ENCODE results near the gene DRD5. TPM values are rescaled to one million over a fixed set of nuclear protein-coding genes. Genes with fewer than 3 reads are reported as not detected.

The DRD5 gene
- polyA plus RNA-seq, 1 of the 3 experiments (the other 2 are of a cell fraction): not detected

DNA sequence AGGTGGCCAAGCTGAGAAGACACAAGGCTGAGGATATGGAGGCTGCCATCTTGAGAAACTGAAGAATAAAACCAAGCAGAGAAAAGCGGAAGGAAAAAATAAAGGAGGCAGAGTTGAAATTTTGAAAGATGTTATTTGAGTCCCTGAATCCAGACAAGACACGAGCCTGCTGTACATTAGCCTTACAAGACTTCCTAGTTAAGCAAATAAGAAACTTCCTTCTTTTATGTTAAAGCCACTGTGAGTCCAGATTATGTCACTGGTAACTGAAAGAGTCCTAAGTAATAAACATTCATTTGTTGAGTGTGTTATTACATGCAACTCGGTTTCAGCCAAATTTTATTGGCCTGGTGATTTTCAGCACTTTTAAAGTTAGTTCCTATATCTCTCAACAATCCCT, 30.4 kb downstream of the DRD5 start:
- 17% methylated on average over 3 of the region's 3 CpGs for WGBS (ENCODE audit: low lambda C conversion rate)
- H3K79me2 ChIP-seq (ENCODE audit: insufficient read depth): no peaks in the 10 kb centered on the region
- no peak overlapping the region for H2AFZ ChIP-seq (ENCODE audit: low read depth)
- ChIA-PET CTCF (no interaction called here), POLR2A (no interaction called here)
- peak overlapping the region in 1 of 2 experiments; percentile 76; a peak in 1 of 4 replicates for H3K27ac ChIP-seq (ENCODE audit: low read depth in 2 of 2, low read length in 1 of 2)
- H4K20me1 ChIP-seq (ENCODE audit: insufficient read depth): no peaks in the 10 kb centered on the region
- DNase-seq: no peak
- H3K9ac ChIP-seq: no peak overlapping the region
- H3K36me3 ChIP-seq (replicated peaks in 1 of 2; ENCODE audit: control insufficient read depth in 1 of 2, insufficient read depth in 2 of 2, low read length in 1 of 2): no peaks in the 10 kb centered on the region
- no peaks in the 10 kb centered on the region for H3K9me3 ChIP-seq
- TF ChIP-seq SMC3 (IDR thresholded peaks at IDR 0.05; ENCODE audit: low read depth, low read length): no peak
- TF ChIP-seq TCF12 (IDR thresholded peaks at IDR 0.05): no peak
- no peak for TF ChIP-seq USF2 (IDR thresholded peaks at IDR 0.05; ENCODE audit: borderline replicate concordance, low read depth, low read length)
- no peak for TF ChIP-seq EZH2phosphoT487 (IDR thresholded peaks at IDR 0.05; ENCODE audit: borderline replicate concordance, low read depth)
- no peak for TF ChIP-seq MEF2A (IDR thresholded peaks at IDR 0.05; ENCODE audit: borderline replicate concordance, low read depth)
- TF ChIP-seq, protein P1, sequence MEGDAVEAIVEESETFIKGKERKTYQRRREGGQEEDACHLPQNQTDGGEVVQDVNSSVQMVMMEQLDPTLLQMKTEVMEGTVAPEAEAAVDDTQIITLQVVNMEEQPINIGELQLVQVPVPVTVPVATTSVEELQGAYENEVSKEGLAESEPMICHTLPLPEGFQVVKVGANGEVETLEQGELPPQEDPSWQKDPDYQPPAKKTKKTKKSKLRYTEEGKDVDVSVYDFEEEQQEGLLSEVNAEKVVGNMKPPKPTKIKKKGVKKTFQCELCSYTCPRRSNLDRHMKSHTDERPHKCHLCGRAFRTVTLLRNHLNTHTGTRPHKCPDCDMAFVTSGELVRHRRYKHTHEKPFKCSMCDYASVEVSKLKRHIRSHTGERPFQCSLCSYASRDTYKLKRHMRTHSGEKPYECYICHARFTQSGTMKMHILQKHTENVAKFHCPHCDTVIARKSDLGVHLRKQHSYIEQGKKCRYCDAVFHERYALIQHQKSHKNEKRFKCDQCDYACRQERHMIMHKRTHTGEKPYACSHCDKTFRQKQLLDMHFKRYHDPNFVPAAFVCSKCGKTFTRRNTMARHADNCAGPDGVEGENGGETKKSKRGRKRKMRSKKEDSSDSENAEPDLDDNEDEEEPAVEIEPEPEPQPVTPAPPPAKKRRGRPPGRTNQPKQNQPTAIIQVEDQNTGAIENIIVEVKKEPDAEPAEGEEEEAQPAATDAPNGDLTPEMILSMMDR (IDR thresholded peaks at IDR 0.05): no peak
- no peak for TF ChIP-seq POLR2AphosphoS5 (IDR thresholded peaks at IDR 0.05; ENCODE audit: low read depth, low read length)
- no peak for TF ChIP-seq ELF1 (IDR thresholded peaks at IDR 0.05)
- no peak for TF ChIP-seq USF1 (IDR thresholded peaks at IDR 0.05; ENCODE audit: borderline replicate concordance, low read depth)
- no peak for TF ChIP-seq RCOR1 (IDR thresholded peaks at IDR 0.05; ENCODE audit: low read length)
- no peak for TF ChIP-seq ZBTB33 (IDR thresholded peaks at IDR 0.05; ENCODE audit: borderline replicate concordance, low read depth)
- no peak for TF ChIP-seq MXI1 (IDR thresholded peaks at IDR 0.05; ENCODE audit: low read depth, low read length)
- H3K4me1 ChIP-seq (ENCODE audit: control insufficient read depth in 1 of 2, insufficient read depth in 2 of 2, low read depth in 1 of 2, low read length in 1 of 2): peaks cover 0 to 5% of the 10 kb centered on the region in 2 experiments; a peak in 2 of 4 replicates
- no peaks in the 10 kb centered on the region for H3K9me2 ChIP-seq
- H3K27me3 ChIP-seq (ENCODE audit: insufficient read depth): no peaks in the 10 kb centered on the region
- H3K4me3 ChIP-seq (ENCODE audit: low read depth in 2 of 2, low read length in 1 of 2): no peak overlapping the region
- H3K4me2 ChIP-seq: no peak overlapping the region
- no peaks in the 10 kb centered on the region for H3F3A ChIP-seq (replicated peaks; ENCODE audit: insufficient read depth)
